ENCODE measurements around the gene ZNF221. TPM values are rescaled to one million over a fixed set of nuclear protein-coding genes. Genes with fewer than 3 reads are reported as not detected.

ZNF221 gene
- total and polyA plus RNA-seq, 2 donors (not counting 3 experiments of a cell fraction or from before 2014, with no cell fraction given) = 1.4 to 4.2 TPM

- BruUV-seq (replicated peaks) = TSS peak; percentile 48
- ChIA-PET CTCF (interaction anchor here (0.6 to 1.5 kb wide), 4 partner anchors 13 to 92 kb away, joined by 3 to 11 read pairs (median 5); partner anchors contain the start of genes ZNF221 and ZNF45), POLR2A (interaction anchor here (1.0 kb wide), 1 partner anchor 33 kb away, joined by 4 read pairs; the partner anchor contains the start of gene ZNF45)
- Histone ChIP-seq H4K20me1 (replicated peaks; ENCODE audit: control insufficient read depth, extremely low read depth, insufficient read depth, low read length) (no peaks in the 10 kb centered on the region), H2AFZ (ENCODE audit: low read depth, low read length) (peak overlapping the region; percentile 99), H3K27me3 (ENCODE audit: control insufficient read depth in 2 of 2, insufficient read depth in 2 of 2, low read length in 2 of 2) (no peaks in the 10 kb centered on the region), H3K4me1 (ENCODE audit: control insufficient read depth, extremely low read depth, insufficient read depth, low read length) (peaks cover 8% of the 10 kb centered on the region), H3K4me3 (replicated peaks in 1 of 3; ENCODE audit: insufficient read depth in 1 of 3, low read depth in 1 of 3, low read length in 3 of 3) (peak overlapping the region; percentile 25 to 62 (median 58)), H3K36me3 (ENCODE audit: control insufficient read depth in 2 of 2, extremely low read depth in 1 of 2, insufficient read depth in 2 of 2, low read length in 2 of 2) (no peaks in the 10 kb centered on the region), H3K9me1 (replicated peaks; ENCODE audit: control insufficient read depth, extremely low read depth, insufficient read depth, low read length) (no peaks in the 10 kb centered on the region), H3K4me2 (ENCODE audit: insufficient read depth, low read length) (peak overlapping the region; percentile 80), H3K27ac (ENCODE audit: insufficient read depth, low read depth, low read length) (no peak overlapping the region), H3K9ac (replicated peaks; ENCODE audit: extremely low read depth, insufficient read depth, low read length) (peak overlapping the region; percentile 46), H3K79me2 (ENCODE audit: control insufficient read depth, insufficient read depth, low read length) (no peaks in the 10 kb centered on the region), H3K9me3 (replicated peaks; ENCODE audit: control insufficient read depth, insufficient read depth, low read length) (no peaks in the 10 kb centered on the region)
- DNase-seq (ENCODE audit: low read depth, low spot score) (peak; percentile 88), FAIRE-seq (peak; percentile 97)
- intact Hi-C loops (cut with micrococcal nuclease) = loop anchor here (1.0 to 2.0 kb wide), 2 partner anchors 33 to 50 kb away; partner anchors contain the start of genes ZNF221 and ZNF45
- dilution Hi-C loops (cut with MboI; ENCODE audit: extremely low pct_ligation_motif_present, low sequenced_read_pairs) = no loop called here
- TF ChIP-seq MAX (IDR thresholded peaks at IDR 0.05; ENCODE audit: insufficient read depth, insufficient read length) = no peak
- no peak for TF ChIP-seq EZH2 (IDR thresholded peaks at IDR 0.05; ENCODE audit: borderline replicate concordance, low read depth, low read length, severe bottlenecking)
- no peak for TF ChIP-seq POLR2AphosphoS5 (IDR thresholded peaks at IDR 0.05; ENCODE audit: insufficient read depth, low read depth, low read length)
- no peak for TF ChIP-seq CTCF (IDR thresholded peaks at IDR 0.05; ENCODE audit: extremely low read depth in 1 of 2, insufficient read depth in 1 of 2, low read depth in 1 of 2, low read length in 2 of 2)
Measured at GRCh38 chr19:43901395-43902390, 49.3 kb upstream of the ZNF221 start.
